ENCODE results near the gene MAN1A1.

DNA sequence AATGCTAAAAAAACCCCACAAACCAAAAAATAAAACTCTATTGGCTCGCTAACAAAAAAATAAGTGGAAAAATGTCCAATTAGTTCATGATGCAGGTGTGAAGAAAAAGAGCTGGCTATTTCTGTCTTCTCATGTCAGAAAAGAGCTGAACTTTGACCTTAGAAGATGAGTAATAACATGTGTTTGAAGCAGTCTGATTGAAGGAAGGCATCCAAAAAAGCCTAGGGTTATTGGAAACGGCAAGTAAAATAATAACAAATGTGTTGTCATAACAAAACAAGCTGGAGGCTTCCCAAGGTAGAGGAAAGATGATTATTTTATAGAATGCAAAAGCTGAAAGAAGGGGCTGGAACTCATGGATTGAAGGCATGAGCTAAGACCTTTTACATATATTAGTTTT lies 176.7 kb downstream of the MAN1A1 start:
- TF ChIP-seq, protein P1, sequence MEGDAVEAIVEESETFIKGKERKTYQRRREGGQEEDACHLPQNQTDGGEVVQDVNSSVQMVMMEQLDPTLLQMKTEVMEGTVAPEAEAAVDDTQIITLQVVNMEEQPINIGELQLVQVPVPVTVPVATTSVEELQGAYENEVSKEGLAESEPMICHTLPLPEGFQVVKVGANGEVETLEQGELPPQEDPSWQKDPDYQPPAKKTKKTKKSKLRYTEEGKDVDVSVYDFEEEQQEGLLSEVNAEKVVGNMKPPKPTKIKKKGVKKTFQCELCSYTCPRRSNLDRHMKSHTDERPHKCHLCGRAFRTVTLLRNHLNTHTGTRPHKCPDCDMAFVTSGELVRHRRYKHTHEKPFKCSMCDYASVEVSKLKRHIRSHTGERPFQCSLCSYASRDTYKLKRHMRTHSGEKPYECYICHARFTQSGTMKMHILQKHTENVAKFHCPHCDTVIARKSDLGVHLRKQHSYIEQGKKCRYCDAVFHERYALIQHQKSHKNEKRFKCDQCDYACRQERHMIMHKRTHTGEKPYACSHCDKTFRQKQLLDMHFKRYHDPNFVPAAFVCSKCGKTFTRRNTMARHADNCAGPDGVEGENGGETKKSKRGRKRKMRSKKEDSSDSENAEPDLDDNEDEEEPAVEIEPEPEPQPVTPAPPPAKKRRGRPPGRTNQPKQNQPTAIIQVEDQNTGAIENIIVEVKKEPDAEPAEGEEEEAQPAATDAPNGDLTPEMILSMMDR (IDR thresholded peaks at IDR 0.05), result no peak
- TF ChIP-seq POLR2A (IDR thresholded peaks at IDR 0.05), result no peak

All from uterus (tissue), 2 donors.